NCI-H510A treated with DMSO at 0.1 percent for 48 hours (cell line): ENCODE measurements around the gene PTPRA.
"Not testable (repeated sequence)": the region's sequence is repeated elsewhere in the genome, so short reads cannot be mapped to it uniquely, and the experiment has no call there.

Experiments used
- DNase-seq: peaks from one replicate; lab custom pipeline; 2025; lab: John Stamatoyannopoulos, UW

PTPRA gene

GRCh38 chr20:2889797-2890196 is 16.5 kb downstream of the PTPRA start:
- DNase-seq: no peak

- DNase-seq: no peak
Measured at GRCh38 chr20:2890742-2891141, 17.5 kb downstream of the PTPRA start.

- no peak for DNase-seq
Measured at GRCh38 chr20:2891343-2891742, 18.1 kb downstream of the PTPRA start.

- DNase-seq: no peak
Measured at GRCh38 chr20:2892376-2892775, 19.1 kb downstream of the PTPRA start.

GRCh38 chr20:2894221-2894620 is 20.9 kb downstream of the PTPRA start:
- DNase-seq: no peak

- not testable (repeated sequence) for DNase-seq
Measured at GRCh38 chr20:2895154-2895553, 21.9 kb downstream of the PTPRA start.

GRCh38 chr20:2899243-2899642 is 26.0 kb downstream of the PTPRA start:
- no peak for DNase-seq

GRCh38 chr20:2900845-2901592 is 27.7 kb downstream of the PTPRA start:
- no peak for DNase-seq

- no peak for DNase-seq
Measured at GRCh38 chr20:2902291-2902690, 29.0 kb downstream of the PTPRA start.

- DNase-seq: no peak
Measured at GRCh38 chr20:2902818-2903217, 29.5 kb downstream of the PTPRA start.

GRCh38 chr20:2903686-2904085 is 30.4 kb downstream of the PTPRA start:
- no peak for DNase-seq

GRCh38 chr20:2907519-2907918 is 34.2 kb downstream of the PTPRA start:
- DNase-seq: no peak

GRCh38 chr20:2909953-2910352 is 36.7 kb downstream of the PTPRA start:
- DNase-seq: no peak

GRCh38 chr20:2911200-2911599 is 37.9 kb downstream of the PTPRA start:
- no peak for DNase-seq

GRCh38 chr20:2914160-2914559 is 40.9 kb downstream of the PTPRA start:
- peak; percentile 71 for DNase-seq

GRCh38 chr20:2917266-2917665 is 44.0 kb downstream of the PTPRA start:
- no peak for DNase-seq

- peak; percentile 34 for DNase-seq
Measured at GRCh38 chr20:2918096-2919049, 45.1 kb downstream of the PTPRA start.

GRCh38 chr20:2919518-2920245 is 46.4 kb downstream of the PTPRA start:
- no peak for DNase-seq

GRCh38 chr20:2920473-2920872 is 47.2 kb downstream of the PTPRA start:
- peak; percentile 83 for DNase-seq

- DNase-seq: no peak
Measured at GRCh38 chr20:2921506-2921905, 48.2 kb downstream of the PTPRA start.

GRCh38 chr20:2922957-2923356 is 49.7 kb downstream of the PTPRA start:
- DNase-seq: no peak

GRCh38 chr20:2930538-2930937 is 57.3 kb downstream of the PTPRA start:
- DNase-seq: no peak
